Measurements from ENCODE around the gene GNPNAT1.

GRCh38 chr14:52778702-52779101 lies 12.7 kb downstream of the GNPNAT1 start:
- no peak for TF ChIP-seq POLR2A (IDR thresholded peaks at IDR 0.05)
- TF ChIP-seq, protein P1, sequence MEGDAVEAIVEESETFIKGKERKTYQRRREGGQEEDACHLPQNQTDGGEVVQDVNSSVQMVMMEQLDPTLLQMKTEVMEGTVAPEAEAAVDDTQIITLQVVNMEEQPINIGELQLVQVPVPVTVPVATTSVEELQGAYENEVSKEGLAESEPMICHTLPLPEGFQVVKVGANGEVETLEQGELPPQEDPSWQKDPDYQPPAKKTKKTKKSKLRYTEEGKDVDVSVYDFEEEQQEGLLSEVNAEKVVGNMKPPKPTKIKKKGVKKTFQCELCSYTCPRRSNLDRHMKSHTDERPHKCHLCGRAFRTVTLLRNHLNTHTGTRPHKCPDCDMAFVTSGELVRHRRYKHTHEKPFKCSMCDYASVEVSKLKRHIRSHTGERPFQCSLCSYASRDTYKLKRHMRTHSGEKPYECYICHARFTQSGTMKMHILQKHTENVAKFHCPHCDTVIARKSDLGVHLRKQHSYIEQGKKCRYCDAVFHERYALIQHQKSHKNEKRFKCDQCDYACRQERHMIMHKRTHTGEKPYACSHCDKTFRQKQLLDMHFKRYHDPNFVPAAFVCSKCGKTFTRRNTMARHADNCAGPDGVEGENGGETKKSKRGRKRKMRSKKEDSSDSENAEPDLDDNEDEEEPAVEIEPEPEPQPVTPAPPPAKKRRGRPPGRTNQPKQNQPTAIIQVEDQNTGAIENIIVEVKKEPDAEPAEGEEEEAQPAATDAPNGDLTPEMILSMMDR (IDR thresholded peaks at IDR 0.05) = no peak
